IMR-90 (cell line): ENCODE results near the gene MAS1L. TPM values are rescaled to one million over a fixed set of nuclear protein-coding genes. Genes with fewer than 3 reads are reported as not detected.

Experiments
- ATAC-seq: fragments of 200-7000 bp; cut with Tn5 transposase; 2 replicates; pipeline ENCODE4 v1.9.1; 2020; ENCODE audit warnings: low read depth, mild to moderate bottlenecking, moderate library complexity
- BruUV-seq: library from RNA; stranded (reverse); fragments of 400-500 nt; replicated peaks from 2 replicates; lab custom pipeline; 2021; lab: Mats Ljungman, UMichigan
- CTCF ChIA-PET: fragments of 300-600 bp; formaldehyde crosslinking; extraction: SDS; loops from one replicate; lab custom pipeline; 2021; ENCODE audit warnings: antibody characterized with exemption; lab: Yijun Ruan, JAX
- POLR2A ChIA-PET: fragments of 300-600 bp; sonication (Branson Sonifier 250); formaldehyde crosslinking; loops from one replicate; lab custom pipeline; 2022; ENCODE audit warnings: antibody characterized with exemption; ENCODE audit not compliant: unreplicated experiment; lab: Charles Lee
- DNase-seq: peaks from one replicate; pipeline ENCODE4 v3.0.0; 2013
- H2AFZ ChIP-seq: replicated peaks from 2 replicates; pipeline ENCODE3; 2013; ENCODE audit warnings: low read length, mild to moderate bottlenecking; ENCODE audit not compliant: poor library complexity
- H2AK5ac ChIP-seq: 2 replicates; pipeline ENCODE4 v1.6.1; 2013; ENCODE audit warnings: low read depth, low read length, inconsistent platforms
- H2AK9ac ChIP-seq: replicated peaks from 2 replicates; pipeline ENCODE3; 2013; ENCODE audit warnings: mild to moderate bottlenecking, low read depth, low read length, moderate library complexity; ENCODE audit not compliant: poor library complexity
- H2BK120ac ChIP-seq: 2 replicates; pipeline ENCODE4 v1.6.1; 2013; ENCODE audit warnings: low read depth, low read length, inconsistent platforms
- H2BK15ac ChIP-seq: 3 replicates; pipeline ENCODE4 v1.6.1; 2013; ENCODE audit warnings: low read depth, low read length, inconsistent platforms
- H2BK20ac ChIP-seq: 2 replicates; pipeline ENCODE4 v1.6.1; 2013; ENCODE audit warnings: low read depth, mild to moderate bottlenecking, inconsistent platforms, low read length, moderate library complexity
- H2BK5ac ChIP-seq: 2 replicates; pipeline ENCODE4 v1.6.1; 2013; ENCODE audit warnings: mild to moderate bottlenecking, low read depth, low read length, inconsistent platforms; ENCODE audit not compliant: poor library complexity, severe bottlenecking
- H3K14ac ChIP-seq: replicated peaks from 2 replicates; pipeline ENCODE4 v1.6.1; 2013; ENCODE audit warnings: low read depth, low read length, inconsistent platforms
- H3K18ac ChIP-seq: 2 replicates; pipeline ENCODE4 v1.6.1; 2013; ENCODE audit warnings: low read depth, low read length, control low read depth
- H3K23ac ChIP-seq: 2 replicates; pipeline ENCODE4 v1.6.1; 2013; ENCODE audit warnings: low read depth, low read length, inconsistent platforms
- H3K27ac ChIP-seq: 2 replicates; pipeline ENCODE4 v1.5.1; 2013; ENCODE audit warnings: mild to moderate bottlenecking, control low read depth, low read length; ENCODE audit not compliant: insufficient read depth
- H3K27me3 ChIP-seq: 2 replicates; pipeline ENCODE4 v1.6.1; 2013; ENCODE audit warnings: low read length; ENCODE audit not compliant: control insufficient read depth, insufficient read depth
- H3K36me3 ChIP-seq: 2 replicates; pipeline ENCODE4 v1.6.1; 2013; ENCODE audit warnings: low read length, mixed read lengths; ENCODE audit not compliant: control insufficient read depth, insufficient read depth
- H3K4ac ChIP-seq: 2 replicates; pipeline ENCODE4 v1.6.1; 2013; ENCODE audit warnings: low read depth, low read length, inconsistent platforms
- H3K4me1 ChIP-seq: 2 replicates; pipeline ENCODE4 v1.6.1; 2013; ENCODE audit warnings: low read length, mixed read lengths; ENCODE audit not compliant: control insufficient read depth, insufficient read depth
- H3K4me2 ChIP-seq: 2 replicates; pipeline ENCODE4 v1.6.1; 2013; ENCODE audit warnings: low read depth, mild to moderate bottlenecking, control low read depth, low read length, moderate library complexity
- H3K4me3 ChIP-seq: 2 replicates; pipeline ENCODE4 v1.5.1; 2013; ENCODE audit warnings: low read depth, mild to moderate bottlenecking, control low read depth, low read length, moderate library complexity; ENCODE audit not compliant: insufficient read depth
- H3K56ac ChIP-seq: 2 replicates; pipeline ENCODE4 v1.6.1; 2013; ENCODE audit warnings: low read length, inconsistent platforms; ENCODE audit not compliant: insufficient read depth; ENCODE audit errors: extremely low read depth
- H3K79me1 ChIP-seq, 2 experiments: 2 replicates each; pipeline ENCODE4 v1.6.1; 2013; ENCODE audit warnings: low read length in 2 of 2, inconsistent platforms in 1 of 2, low read depth in 1 of 2
- H3K9ac ChIP-seq: 2 replicates; pipeline ENCODE4 v1.6.1; 2013; ENCODE audit warnings: low read depth, low read length, control low read depth
- H3K9me1 ChIP-seq: 2 replicates; pipeline ENCODE4 v1.6.1; 2013; ENCODE audit warnings: low read length, inconsistent platforms; ENCODE audit not compliant: insufficient read depth
- H3K9me3 ChIP-seq: 2 replicates; pipeline ENCODE4 v1.6.1; 2013; ENCODE audit warnings: low read length; ENCODE audit not compliant: control insufficient read depth, insufficient read depth
- H4K20me1 ChIP-seq: 2 replicates; pipeline ENCODE4 v1.6.1; 2013; ENCODE audit warnings: low read length, inconsistent platforms; ENCODE audit not compliant: insufficient read depth
- H4K5ac ChIP-seq: 2 replicates; pipeline ENCODE4 v1.6.1; 2013; ENCODE audit warnings: mild to moderate bottlenecking, low read depth, low read length, control low read depth
- H4K8ac ChIP-seq, 2 experiments: 2 replicates each; pipeline ENCODE4 v1.6.1; 2013; ENCODE audit warnings: low read depth in 2 of 2, low read length in 2 of 2, control low read depth in 1 of 2, inconsistent platforms in 1 of 2
- H4K91ac ChIP-seq: 2 replicates; pipeline ENCODE4 v1.6.1; 2013; ENCODE audit warnings: low read depth, low read length, inconsistent platforms; ENCODE audit not compliant: insufficient read depth
- BHLHE40 ChIP-seq: fragments of 150-350 bp; IDR thresholded peaks from 2 replicates; pipeline ENCODE4 v1.6.1; 2016; ENCODE audit warnings: mild to moderate bottlenecking, low read depth, low read length
- CEBPB ChIP-seq: IDR thresholded peaks from 2 replicates; pipeline ENCODE4 v1.6.1; 2012; ENCODE audit warnings: low read depth, low read length, improper control_type of control experiment
- CHD1 ChIP-seq: IDR thresholded peaks from 2 replicates; pipeline ENCODE4 v1.6.1; 2012; ENCODE audit warnings: low read depth, low read length, improper control_type of control experiment
- ELK1 ChIP-seq: fragments of 150-350 bp; IDR thresholded peaks from 2 replicates; pipeline ENCODE4 v1.6.1; 2016; ENCODE audit warnings: low read depth, mild to moderate bottlenecking, low read length, moderate library complexity, borderline replicate concordance
- FOS ChIP-seq: fragments of 150-350 bp; IDR thresholded peaks from 2 replicates; pipeline ENCODE4 v1.6.1; 2016; ENCODE audit warnings: low read depth, low read length
- MAFK ChIP-seq: IDR thresholded peaks from 2 replicates; pipeline ENCODE4 v1.6.1; 2012; ENCODE audit warnings: low read depth, low read length, improper control_type of control experiment
- MAZ ChIP-seq: IDR thresholded peaks from 2 replicates; pipeline ENCODE4 v1.6.1; 2012; ENCODE audit warnings: low read depth, mild to moderate bottlenecking, low read length, improper control_type of control experiment, moderate library complexity, borderline replicate concordance
- RCOR1 ChIP-seq: IDR thresholded peaks from 2 replicates; pipeline ENCODE4 v1.6.1; 2012; ENCODE audit warnings: mild to moderate bottlenecking, low read length, improper control_type of control experiment; ENCODE audit not compliant: insufficient replicate concordance
- RFX5 ChIP-seq: IDR thresholded peaks from 2 replicates; pipeline ENCODE4 v1.8.0; 2012; ENCODE audit warnings: low read depth, mild to moderate bottlenecking, low read length, moderate library complexity
- WGBS, 2 experiments: methylation state at CpG; one replicate each; pipeline versions ENCODE4 v1.1.5 to v1.1.7; 2013; ENCODE audit warnings: missing lambda C conversion rate in 2 of 2; ENCODE audit not compliant: insufficient read length in 1 of 2; ENCODE audit errors: extremely low coverage in 2 of 2; 5-methylcytosine and 5-hydroxymethylcytosine counted together
- dilution Hi-C: fragments of 300-500 bp; cut with HindIII; formaldehyde crosslinking; loops from one replicate; pipeline ENCODE4 v1.14.3; 2018; ENCODE audit warnings: low sequenced_read_pairs; ENCODE audit not compliant: unreplicated experiment
- in situ Hi-C: fragments of 300-500 bp; cut with MboI; formaldehyde crosslinking; loops from 3 replicates; pipeline ENCODE4 v1.14.3; 2019; ENCODE audit warnings: low sequenced_read_pairs, inconsistent platforms, mixed read lengths
- intact Hi-C: fragments of 100-400 bp; cut with micrococcal nuclease; formaldehyde crosslinking; loops from 2 replicates; pipeline ENCODE4 v1.10.0; 2022
- polyA plus RNA-seq, 3 experiments: library from polyadenylated mRNA; depleted of rRNA; stranded (reverse); fragments of >200 nt; gene quantifications; 2 replicates each; pipeline ENCODE4 v1.2.3, GENCODE V29; 2012; ENCODE audit warnings: low replicate concordance in 1 of 3
- total RNA-seq: library from RNA; depleted of rRNA; stranded (reverse); fragments of >200 nt; gene quantifications from 2 replicates; pipeline ENCODE4 v1.2.3, GENCODE V29; 2012

The MAS1L gene
- total and polyA plus RNA-seq, 2 of the 4 experiments (the other 2 are of a cell fraction), result not detected

- H4K8ac ChIP-seq, result no peak overlapping the region
- no peaks in the 10 kb centered on the region for H4K20me1 ChIP-seq
- H2AK5ac ChIP-seq, result no peak overlapping the region
- no peak overlapping the region for H2AK9ac ChIP-seq
- peaks cover 8% of the 10 kb centered on the region; the same call in 1 of the 2 replicates for H3K9me3 ChIP-seq
- ATAC-seq (no peak), DNase-seq (no peak)
- no peak overlapping the region for H2BK15ac ChIP-seq
- BruUV-seq, result no TSS peak
- H3K9me1 ChIP-seq, result no peaks in the 10 kb centered on the region
- H3K4ac ChIP-seq, result no peak overlapping the region
- no peak for TF ChIP-seq BHLHE40
- no peak for TF ChIP-seq RFX5
- no peak for TF ChIP-seq ELK1
- TF ChIP-seq FOS, result no peak
- TF ChIP-seq MAZ, result no peak
- no peak for TF ChIP-seq CEBPB
- TF ChIP-seq RCOR1, result no peak
- TF ChIP-seq CHD1, result no peak
- TF ChIP-seq MAFK, result no peak
- in situ Hi-C loops (no loop called here), dilution Hi-C loops (no loop called here), intact Hi-C loops (no loop called here)
- CTCF ChIA-PET, result no interaction called here
- no peak overlapping the region for H3K4me3 ChIP-seq
- H3K79me1 ChIP-seq, result no peaks in the 10 kb centered on the region
- no peak overlapping the region for H3K56ac ChIP-seq
- H2BK5ac ChIP-seq, result no peak overlapping the region
- H2BK120ac ChIP-seq, result no peak overlapping the region
- H2BK20ac ChIP-seq, result no peak overlapping the region
- H3K36me3 ChIP-seq, result no peaks in the 10 kb centered on the region
- no peak overlapping the region for H3K18ac ChIP-seq
- peak overlapping the region; percentile 19 for H2AFZ ChIP-seq
- H3K27ac ChIP-seq, result no peak overlapping the region
- H3K4me2 ChIP-seq, result no peak overlapping the region
- no peak overlapping the region for H4K5ac ChIP-seq
- no peak overlapping the region for H3K14ac ChIP-seq
- H4K91ac ChIP-seq, result no peak overlapping the region
- H3K9ac ChIP-seq, result no peak overlapping the region
- H3K4me1 ChIP-seq, result no peaks in the 10 kb centered on the region
- H3K27me3 ChIP-seq, result no peaks in the 10 kb centered on the region
- no peak overlapping the region for H3K23ac ChIP-seq
- POLR2A ChIA-PET, result no interaction called here
- 24% methylated on average over 3 of the region's 6 CpGs; no CpG with 5 or more reads in 1 of the 2 experiments for WGBS, 2 experiments
These were observed 21.5 kb upstream of the MAS1L start for GRCh38 chr6:29509239-29509638.
